A549 (cell line): ENCODE measurements around the gene PRR22. TPM values are rescaled to one million over a fixed set of nuclear protein-coding genes. Genes with fewer than 3 reads are reported as not detected.

ENCODE experiments used
- ATAC-seq, 2 experiments: fragments of 200-7000 bp in 1 of 2; fragments of >200 bp in 1 of 2; cut with Nextera tagmentation in 1 of 2; cut with Tn5 transposase in 1 of 2; 3 replicates each; pipeline versions ENCODE4 v1.8.0 to v1.9.1; 2018 to 2020; ENCODE audit warnings: mild to moderate bottlenecking in 1 of 2, moderate library complexity in 1 of 2
- CTCF ChIA-PET: fragments of 300-600 bp; sonication (Branson Sonifier 250); formaldehyde crosslinking; extraction: SDS; loops from one replicate; lab custom pipeline; 2021; ENCODE audit warnings: antibody characterized with exemption, inconsistent platforms; lab: Yijun Ruan, JAX
- POLR2A ChIA-PET: fragments of 350-600 bp; formaldehyde crosslinking; extraction: SDS; loops from one replicate; lab custom pipeline; 2021; ENCODE audit warnings: antibody characterized with exemption, inconsistent platforms; lab: Yijun Ruan, JAX
- DNase-seq, 2 experiments: peaks; one replicate each; pipeline versions ENCODE4 v3.0.0 to v3.0.0-alpha.2; 2011 to 2016; ENCODE audit warnings: low read depth in 1 of 2, low spot score in 1 of 2
- FAIRE-seq: peaks from 2 replicates; lab custom pipeline; 2011; peaks lifted over from hg19 to GRCh38; lab: Jason Lieb, UNC
- H3K27ac ChIP-seq, 2 experiments: fragments of >200 bp; sonication (Bioruptor Twin); formaldehyde crosslinking; 3 replicates each; pipeline ENCODE4 v1.5.1; 2016 to 2017
- H3K4me1 ChIP-seq: fragments of >200 bp; sonication (Bioruptor Twin); formaldehyde crosslinking; 3 replicates; pipeline ENCODE4 v1.6.1; 2016
- H3K4me2 ChIP-seq: fragments of >200 bp; sonication (Bioruptor Twin); formaldehyde crosslinking; 3 replicates; pipeline ENCODE4 v1.6.1; 2016
- H3K4me3 ChIP-seq: fragments of >200 bp; sonication (Bioruptor Twin); formaldehyde crosslinking; 3 replicates; pipeline ENCODE4 v1.5.1; 2016
- H3K9me3 ChIP-seq: fragments of >200 bp; sonication (Bioruptor Twin); formaldehyde crosslinking; 3 replicates; pipeline ENCODE4 v1.6.1; 2016
- BCL3 ChIP-seq: fragments of >200 bp; sonication (Bioruptor Twin); formaldehyde crosslinking; IDR thresholded peaks from 3 replicates; pipeline ENCODE4 v1.6.1; 2016
- BHLHE40 ChIP-seq: IDR thresholded peaks from 2 replicates; pipeline ENCODE4 v1.6.1; 2012; ENCODE audit warnings: low read depth, low read length, inconsistent platforms
- CBX2 ChIP-seq: fragments of 200-600 bp; sonication (generic); IDR thresholded peaks from 2 replicates; pipeline ENCODE4 v1.6.1; 2016; ENCODE audit warnings: low read depth, mild to moderate bottlenecking, borderline replicate concordance
- CBX8 ChIP-seq: fragments of 200-600 bp; sonication (generic); IDR thresholded peaks from 2 replicates; pipeline ENCODE4 v1.6.1; 2016
- EHF ChIP-seq: fragments of 250-450 bp; sonication (Bioruptor Pico); IDR thresholded peaks from 2 replicates; pipeline ENCODE4 v1.5.0; 2020; ENCODE audit warnings: mild to moderate bottlenecking
- FOSB ChIP-seq: fragments of 250-450 bp; sonication (Bioruptor Pico); IDR thresholded peaks from 2 replicates; pipeline ENCODE4 v1.5.0; 2020; ENCODE audit warnings: mild to moderate bottlenecking, moderate library complexity
- GATA3 ChIP-seq: IDR thresholded peaks from 2 replicates; pipeline ENCODE4 v1.6.1; 2012; ENCODE audit warnings: borderline replicate concordance
- HEYL ChIP-seq: fragments of 250-450 bp; sonication (Bioruptor Pico); IDR thresholded peaks from 2 replicates; pipeline ENCODE4 v1.8.0; 2021; ENCODE audit warnings: mild to moderate bottlenecking, moderate library complexity
- HOXA7 ChIP-seq: fragments of 250-450 bp; sonication (Bioruptor Pico); IDR thresholded peaks from 2 replicates; pipeline ENCODE4 v1.5.0; 2020; ENCODE audit warnings: mild to moderate bottlenecking, moderate library complexity
- JUN ChIP-seq, 2 experiments: fragments of >200 bp; sonication (Bioruptor Twin); formaldehyde crosslinking; IDR thresholded peaks; 2 replicates in 1 of 2; 3 replicates in 1 of 2; pipeline ENCODE4 v1.6.1; 2016 to 2017
- KDM1A ChIP-seq: fragments of 200-600 bp; sonication (generic); IDR thresholded peaks from 2 replicates; pipeline ENCODE4 v1.6.1; 2016; ENCODE audit warnings: low read depth, mild to moderate bottlenecking
- MYC ChIP-seq: IDR thresholded peaks from 2 replicates; pipeline ENCODE4 v1.6.1; 2012; ENCODE audit warnings: mild to moderate bottlenecking, inconsistent platforms, low read length, improper control_type of control experiment, borderline replicate concordance
- NFE2L2 ChIP-seq: fragments of 150-350 bp; conservative IDR thresholded peaks from 2 replicates; pipeline ENCODE4 v1.6.1; 2014; ENCODE audit warnings: low read length
- NR3C1 ChIP-seq: fragments of >200 bp; sonication (Bioruptor Twin); formaldehyde crosslinking; IDR thresholded peaks from 3 replicates; pipeline ENCODE4 v1.6.1; 2017
- POLR2AphosphoS2 ChIP-seq: conservative IDR thresholded peaks from 2 replicates; pipeline ENCODE4 v1.6.1; 2012; ENCODE audit warnings: low read length, improper control_type of control experiment, inconsistent platforms
- RAD21 ChIP-seq, 2 experiments: fragments of >200 bp in 1 of 2; sonication (Bioruptor Twin) in 1 of 2; formaldehyde crosslinking in 1 of 2; IDR thresholded peaks in 1 of 2; conservative IDR thresholded peaks in 1 of 2; 2 replicates in 1 of 2; 3 replicates in 1 of 2; pipeline ENCODE4 v1.6.1; 2012 to 2018; ENCODE audit warnings: inconsistent platforms in 1 of 2
- RARB ChIP-seq: fragments of 250-450 bp; sonication (Bioruptor Pico); IDR thresholded peaks from 2 replicates; pipeline ENCODE4 v1.8.0; 2021; ENCODE audit warnings: mild to moderate bottlenecking, moderate library complexity
- RFX5 ChIP-seq: fragments of 450-650 bp; IDR thresholded peaks from 2 replicates; pipeline ENCODE4 v1.7.1; 2014; ENCODE audit warnings: antibody characterized with exemption, mild to moderate bottlenecking, moderate library complexity
- RNF2 ChIP-seq: fragments of 200-600 bp; sonication (generic); IDR thresholded peaks from 2 replicates; pipeline ENCODE4 v1.6.1; 2016; ENCODE audit warnings: low read depth, mild to moderate bottlenecking, antibody characterized with exemption, moderate library complexity, borderline replicate concordance
- TFCP2L1 ChIP-seq: fragments of 250-450 bp; sonication (Bioruptor Pico); IDR thresholded peaks from 2 replicates; pipeline ENCODE4 v1.5.0; 2021; ENCODE audit warnings: mild to moderate bottlenecking
- TP53 ChIP-seq: fragments of 250-450 bp; sonication (Bioruptor Pico); IDR thresholded peaks from 2 replicates; pipeline ENCODE4 v1.5.0; 2021; ENCODE audit warnings: mild to moderate bottlenecking, moderate library complexity
- ZFP36 ChIP-seq: fragments of 450-650 bp; IDR thresholded peaks from 2 replicates; pipeline ENCODE4 v1.6.1; 2014; ENCODE audit warnings: borderline replicate concordance; ENCODE audit not compliant: partially characterized antibody
- ZNF302 ChIP-seq: fragments of 250-450 bp; sonication (Bioruptor Pico); IDR thresholded peaks from 2 replicates; pipeline ENCODE4 v1.9.0; 2021; ENCODE audit warnings: inconsistent platforms, mild to moderate bottlenecking, moderate library complexity
- ZSCAN20 ChIP-seq: fragments of 250-450 bp; sonication (Bioruptor Pico); IDR thresholded peaks from 2 replicates; pipeline ENCODE4 v1.8.0; 2022; ENCODE audit warnings: mild to moderate bottlenecking, moderate library complexity
- WGBS: methylation state at CpG from one replicate; pipeline ENCODE4 v1.1.6; 2017; ENCODE audit errors: missing lambda C conversion rate; 5-methylcytosine and 5-hydroxymethylcytosine counted together
- polyA minus RNA-seq: library from RNA; depleted of rRNA, polyadenylated mRNA; stranded (reverse); fragments of >200 nt; gene quantifications from 2 replicates; pipeline ENCODE4 v1.2.3, GENCODE V29; 2011; rRNA and poly(A)+ RNA removed
- polyA plus RNA-seq, 4 experiments: library from polyadenylated mRNA; depleted of rRNA in 3 of 4; stranded (reverse); fragments of >200 nt; fragmentation: RNase III in 1 of 4; extraction: RNeasy Plus Mini Kit Qiagen cat#74134 plus additional on column Dnase treatment in 1 of 4; gene quantifications; 2 replicates in 3 of 4; 3 replicates in 1 of 4; pipeline ENCODE4 v1.2.3, GENCODE V29; 2011 to 2017

PRR22 gene
- 0.46 and 0.65 TPM in 2 replicates for polyA plus RNA-seq (2011; rRNA removed)
- polyA plus RNA-seq (2012; cell fraction: cytosol; rRNA removed), result 2.4 and 3.6 TPM in 2 replicates
- 27.6 and 34.7 TPM in 2 replicates for polyA plus RNA-seq (2012; cell fraction: nucleus; rRNA removed)
- 2.0 to 2.3 TPM (median 2.2 TPM) in 3 replicates for polyA plus RNA-seq (2017; fragmentation: RNase III; extraction: RNeasy Plus Mini Kit Qiagen cat#74134 plus additional on column Dnase treatment)
- polyA minus RNA-seq, result 0.25 and 0.29 TPM in 2 replicates

GRCh38 chr19:5784581-5785147 lies at the start of gene PRR22:
TSS of gene PRR22 (minus strand) at chr19:5784746. CDS start at chr19:5784660, 86 bp downstream.
- no peak for DNase-seq
- ATAC-seq, result no peak
- no peaks in the 10 kb centered on the region for H3K9me3 ChIP-seq
- POLR2A ChIA-PET, result interaction anchor here (0.6 to 1.0 kb wide), 2 partner anchors 11 to 43 kb away, joined by 3 to 4 read pairs; no protein-coding TSS in a partner anchor
- no peak within 1 kb of the TSS for H3K4me3 ChIP-seq
- CTCF ChIA-PET, result interaction anchor here (1.3 to 2.7 kb wide), 2 partner anchors 9 to 19 kb away, joined by 8 to 10 read pairs; no protein-coding TSS in a partner anchor
- no peak for TF ChIP-seq BCL3
- TF ChIP-seq ZFP36, result peak; percentile 82
- FAIRE-seq, result no peak
- H3K4me1 ChIP-seq, result no peaks in the 10 kb centered on the region
- H3K4me2 ChIP-seq, result no peak within 1 kb of the TSS
- 89% methylated on average over 9 of the region's 15 CpGs for WGBS
- no peak within 1 kb of the TSS for H3K27ac ChIP-seq

- POLR2A ChIA-PET, result interaction anchor here (0.7 kb wide), 1 partner anchor 28 kb away, joined by 5 read pairs; no protein-coding TSS in a partner anchor
- Histone ChIP-seq H3K27ac (no peak overlapping the region), H3K4me2 (no peak overlapping the region), H3K9me3 (no peaks in the 10 kb centered on the region), H3K4me1 (peaks cover 12% of the 10 kb centered on the region), H3K4me3 (no peak overlapping the region)
- no peak for DNase-seq
- no peak for ATAC-seq
- no peak for FAIRE-seq
- WGBS, result 75% methylated on average over 6 of the region's 6 CpGs
- CTCF ChIA-PET, result interaction anchor here (0.9 to 1.4 kb wide), 2 partner anchors 9 to 26 kb away, joined by 5 to 6 read pairs; no protein-coding TSS in a partner anchor
- TF ChIP-seq KDM1A (peak; percentile 28; the same call in 1 of the 2 replicates), RARB (no peak), HEYL (CRISPR knock-in tag) (no peak), CBX2 (no peak), POLR2AphosphoS2 (no peak)
These were observed 48.1 kb upstream of the PRR22 start for GRCh38 chr19:5832527-5833216.

- POLR2A ChIA-PET, result no interaction called here
- H3K4me1 ChIP-seq, result peaks cover 12% of the 10 kb centered on the region
These were observed 47.5 kb upstream of the PRR22 start for GRCh38 chr19:5832061-5832460.

GRCh38 chr19:5831159-5831558 lies 46.6 kb upstream of the PRR22 start:
- no peak for TF ChIP-seq TFCP2L1 (CRISPR knock-in tag)
- TF ChIP-seq NR3C1, result no peak
- no peak for TF ChIP-seq BHLHE40
- no peak for TF ChIP-seq GATA3
- no peak for TF ChIP-seq JUN (IDR thresholded peaks at IDR 0.05)
- TF ChIP-seq EHF (CRISPR knock-in tag), result no peak
- no peak for TF ChIP-seq CBX2
- TF ChIP-seq RARB, result no peak
- no peak for TF ChIP-seq RFX5
- TF ChIP-seq RNF2, result no peak
- no peak for TF ChIP-seq FOSB
- TF ChIP-seq HOXA7 (CRISPR knock-in tag), result no peak
- TF ChIP-seq NFE2L2, result no peak
- no peak for TF ChIP-seq RAD21 (conservative IDR thresholded peaks at IDR 0.05 in 1 of 2, IDR thresholded peaks at IDR 0.05 in 1 of 2)
- FAIRE-seq, result no peak
- H3K4me2 ChIP-seq, result no peak overlapping the region
- no peak overlapping the region for H3K27ac ChIP-seq
- peaks cover 19% of the 10 kb centered on the region for H3K4me1 ChIP-seq
- ATAC-seq, result no peak
- POLR2A ChIA-PET, result no interaction called here
- WGBS, result 84% methylated on average over 6 of the region's 9 CpGs
- no peak for DNase-seq
- no peak overlapping the region for H3K4me3 ChIP-seq
- no peaks in the 10 kb centered on the region for H3K9me3 ChIP-seq
- CTCF ChIA-PET, result no interaction called here

More at GRCh38 chr19:5832061-5832460, 47.5 kb upstream of the PRR22 start:
- CTCF ChIA-PET, result interaction anchor here (0.9 kb wide), 1 partner anchor 25 kb away, joined by 6 read pairs; no protein-coding TSS in a partner anchor
- H3K4me2 ChIP-seq, result no peak overlapping the region
- no peak overlapping the region for H3K4me3 ChIP-seq
- no peak for TF ChIP-seq ZNF302 (CRISPR knock-in tag)
- TF ChIP-seq ZSCAN20 (CRISPR knock-in tag), result no peak
- no peak for TF ChIP-seq CBX8
- TF ChIP-seq TP53 (CRISPR knock-in tag), result no peak
- no peak for TF ChIP-seq MYC
- ATAC-seq, result no peak
- no peak overlapping the region for H3K27ac ChIP-seq
- H3K9me3 ChIP-seq, result no peaks in the 10 kb centered on the region
- FAIRE-seq, result no peak
- no CpG with 5 or more reads among the region's 22 CpGs for WGBS
- no peak for DNase-seq
